H1 (cell line): ENCODE results near the gene STXBP6. TPM values are rescaled to one million over a fixed set of nuclear protein-coding genes. Genes with fewer than 3 reads are reported as not detected.

Experiments
- CTCF ChIA-PET: fragments of 300-600 bp; sonication (Branson Sonifier 250); formaldehyde crosslinking; loops from one replicate; lab custom pipeline; 2021; ENCODE audit not compliant: partially characterized antibody; lab: Charles Lee
- POLR2A ChIA-PET: fragments of 300-600 bp; sonication (Branson Sonifier 250); formaldehyde crosslinking; loops from one replicate; lab custom pipeline; 2021; ENCODE audit warnings: inconsistent platforms; ENCODE audit not compliant: partially characterized antibody; lab: Charles Lee
- DNase-seq, 2 experiments: peaks; one replicate each; pipeline versions ENCODE4 v3.0.0 to v3.0.0-alpha.2; 2010 to 2022; ENCODE audit warnings: low spot score in 2 of 2, low read depth in 1 of 2, mixed read lengths in 1 of 2
- FAIRE-seq: peaks from 2 replicates; lab custom pipeline; 2011; peaks lifted over from hg19 to GRCh38; lab: Jason Lieb, UNC
- H2AFZ ChIP-seq: 2 replicates; pipeline ENCODE4 v1.8.1; 2012; ENCODE audit warnings: low read length, inconsistent platforms
- H2AK5ac ChIP-seq: 2 replicates; pipeline ENCODE4 v1.6.1; 2013; ENCODE audit warnings: low read depth, low read length
- H2BK120ac ChIP-seq: replicated peaks from 2 replicates; pipeline ENCODE3; 2013; ENCODE audit warnings: low read depth, low read length, inconsistent platforms
- H2BK12ac ChIP-seq: 2 replicates; pipeline ENCODE4 v1.6.1; 2013; ENCODE audit warnings: low read depth, low read length
- H2BK15ac ChIP-seq: 2 replicates; pipeline ENCODE4 v1.6.1; 2013; ENCODE audit warnings: low read length
- H2BK20ac ChIP-seq: 2 replicates; pipeline ENCODE4 v1.6.1; 2013; ENCODE audit warnings: low read length
- H2BK5ac ChIP-seq: 2 replicates; pipeline ENCODE4 v1.6.1; 2013; ENCODE audit warnings: low read depth, low read length
- H3K14ac ChIP-seq: 2 replicates; pipeline ENCODE4 v1.6.1; 2013; ENCODE audit warnings: inconsistent platforms; ENCODE audit not compliant: insufficient read length
- H3K18ac ChIP-seq: 2 replicates; pipeline ENCODE4 v1.6.1; 2013; ENCODE audit warnings: low read length; ENCODE audit errors: extremely low read depth
- H3K23ac ChIP-seq: 2 replicates; pipeline ENCODE4 v1.6.1; 2013; ENCODE audit warnings: inconsistent platforms; ENCODE audit not compliant: insufficient read length
- H3K23me2 ChIP-seq: 2 replicates; pipeline ENCODE4 v1.6.1; 2013; ENCODE audit warnings: low read depth, low read length
- H3K27ac ChIP-seq: 2 replicates; pipeline ENCODE4 v1.6.1; 2011; ENCODE audit warnings: low read depth, low read length, inconsistent platforms
- H3K27me3 ChIP-seq, 4 experiments: replicated peaks in 1 of 4; 1 replicate in 1 of 4; 2 replicates in 3 of 4; pipeline versions ENCODE4 v1.6.1 to v1.8.1; 2011 to 2013; ENCODE audit warnings: low read length in 3 of 4, mild to moderate bottlenecking in 3 of 4, inconsistent platforms in 2 of 4, mixed read lengths in 2 of 4, moderate library complexity in 1 of 4; ENCODE audit not compliant: control insufficient read depth in 3 of 4, insufficient read depth in 3 of 4; ENCODE audit errors: extremely low read depth in 1 of 4
- H3K36me3 ChIP-seq, 4 experiments: 2 replicates each; pipeline versions ENCODE4 v1.6.1 to v1.8.1; 2011 to 2013; ENCODE audit warnings: mild to moderate bottlenecking in 4 of 4, low read length in 3 of 4, moderate library complexity in 2 of 4, control low read depth in 1 of 4, inconsistent platforms in 1 of 4; ENCODE audit not compliant: insufficient read depth in 4 of 4, control insufficient read depth in 2 of 4
- H3K4ac ChIP-seq: replicated peaks from 2 replicates; pipeline ENCODE3; 2013; ENCODE audit warnings: low read length, low read depth, mixed read lengths, inconsistent platforms; ENCODE audit not compliant: insufficient read length
- H3K4me1 ChIP-seq, 4 experiments: replicated peaks in 1 of 4; 1 replicate in 1 of 4; 2 replicates in 3 of 4; pipeline versions ENCODE4 v1.6.1 to v1.8.1; 2011 to 2013; ENCODE audit warnings: low read length in 3 of 4, inconsistent platforms in 2 of 4, mixed read lengths in 1 of 4; ENCODE audit not compliant: insufficient read depth in 4 of 4, control insufficient read depth in 3 of 4
- H3K4me2 ChIP-seq, 2 experiments: 2 replicates each; pipeline versions ENCODE4 v1.6.1 to v1.8.1; 2011 to 2013; ENCODE audit warnings: low read depth in 2 of 2, low read length in 2 of 2, control low read depth in 1 of 2, inconsistent platforms in 1 of 2, mild to moderate bottlenecking in 1 of 2; ENCODE audit not compliant: insufficient read depth in 1 of 2
- H3K4me3 ChIP-seq, 4 experiments: fragments of 200-600, 300-600 bp in 1 of 4; sonication (generic), shearing (Covaris generic), sonication (Bioruptor Twin) in 1 of 4; 2 replicates each; pipeline versions ENCODE4 v1.5.1 to v1.8.1; 2011 to 2016; ENCODE audit warnings: low read length in 4 of 4, low read depth in 3 of 4, control low read depth in 2 of 4, inconsistent platforms in 2 of 4, mild to moderate bottlenecking in 2 of 4, mixed read lengths in 1 of 4, moderate library complexity in 1 of 4; ENCODE audit not compliant: insufficient read depth in 2 of 4; ENCODE audit errors: extremely low read depth in 1 of 4
- H3K56ac ChIP-seq: replicated peaks from 2 replicates; pipeline ENCODE3; 2013; ENCODE audit warnings: low read depth, mild to moderate bottlenecking, mixed read lengths, low read length, inconsistent platforms; ENCODE audit not compliant: insufficient read length
- H3K79me1 ChIP-seq: 2 replicates; pipeline ENCODE4 v1.6.1; 2013; ENCODE audit warnings: low read depth, low read length, control low read depth
- H3K79me2 ChIP-seq, 2 experiments: 2 replicates each; pipeline versions ENCODE4 v1.6.1 to v1.8.1; 2012 to 2013; ENCODE audit warnings: low read length in 2 of 2, mild to moderate bottlenecking in 2 of 2, inconsistent platforms in 1 of 2; ENCODE audit not compliant: insufficient read depth in 2 of 2, control insufficient read depth in 1 of 2
- H3K9ac ChIP-seq, 4 experiments: replicated peaks in 1 of 4; 1 replicate in 1 of 4; 2 replicates in 3 of 4; pipeline versions ENCODE4 v1.6.1 to v1.8.1; 2011 to 2013; ENCODE audit warnings: low read depth in 3 of 4, low read length in 3 of 4, control low read depth in 2 of 4, mild to moderate bottlenecking in 2 of 4, moderate library complexity in 2 of 4, inconsistent platforms in 1 of 4; ENCODE audit errors: extremely low read depth in 1 of 4
- H3K9me3 ChIP-seq, 2 experiments: 2 replicates each; pipeline versions ENCODE4 v1.6.1 to v1.8.1; 2012 to 2013; ENCODE audit warnings: mild to moderate bottlenecking in 2 of 2, moderate library complexity in 2 of 2, control low read depth in 1 of 2, inconsistent platforms in 1 of 2, low read depth in 1 of 2, low read length in 1 of 2, mixed read lengths in 1 of 2; ENCODE audit not compliant: insufficient read depth in 2 of 2
- H4K20me1 ChIP-seq, 2 experiments: replicated peaks in 1 of 2; 2 replicates each; pipeline versions ENCODE3 to v1.8.1; 2011 to 2013; ENCODE audit warnings: inconsistent platforms in 2 of 2, low read length in 2 of 2, mild to moderate bottlenecking in 1 of 2; ENCODE audit not compliant: insufficient read depth in 2 of 2, control insufficient read depth in 1 of 2
- H4K5ac ChIP-seq: 2 replicates; pipeline ENCODE4 v1.6.1; 2013; ENCODE audit warnings: low read length, low read depth, mixed read lengths, inconsistent platforms; ENCODE audit not compliant: insufficient read length
- H4K8ac ChIP-seq: 2 replicates; pipeline ENCODE4 v1.8.0; 2013; ENCODE audit warnings: mild to moderate bottlenecking, moderate library complexity, low read length, inconsistent platforms; ENCODE audit not compliant: insufficient read depth; ENCODE audit errors: extremely low read depth
- H4K91ac ChIP-seq: replicated peaks from 2 replicates; pipeline ENCODE3; 2013; ENCODE audit warnings: low read length, mixed read lengths, inconsistent platforms; ENCODE audit not compliant: insufficient read length
- CHD2 ChIP-seq: IDR thresholded peaks from 2 replicates; pipeline ENCODE4 v1.6.1; 2012; ENCODE audit warnings: low read length, improper control_type of control experiment
- EGR1 ChIP-seq: IDR thresholded peaks from 2 replicates; pipeline ENCODE4 v1.6.1; 2011; ENCODE audit warnings: low read depth, low read length, borderline replicate concordance
- EP300 ChIP-seq, 2 experiments: IDR thresholded peaks; 1 replicate in 1 of 2; 2 replicates in 1 of 2; pipeline ENCODE4 v1.6.1; 2011 to 2012; ENCODE audit warnings: low read depth in 2 of 2, low read length in 2 of 2, mild to moderate bottlenecking in 2 of 2, borderline replicate concordance in 1 of 2, inconsistent platforms in 1 of 2, moderate library complexity in 1 of 2
- HDAC2 ChIP-seq, 2 experiments: fragments of 300-600 bp in 1 of 2; sonication (generic) in 1 of 2; IDR thresholded peaks; 2 replicates each; pipeline ENCODE4 v1.6.1; 2011 to 2012; ENCODE audit warnings: low read depth in 2 of 2, low read length in 2 of 2, mild to moderate bottlenecking in 2 of 2, moderate library complexity in 2 of 2, borderline replicate concordance in 1 of 2, inconsistent platforms in 1 of 2
- NRF1 ChIP-seq: IDR thresholded peaks from 2 replicates; pipeline ENCODE4 v1.6.1; 2011; ENCODE audit warnings: mild to moderate bottlenecking, low read depth, low read length, improper control_type of control experiment
- PHF8 ChIP-seq: fragments of 200-600 bp; sonication (generic); conservative IDR thresholded peaks from 2 replicates; pipeline ENCODE4 v1.7.1; 2012; ENCODE audit warnings: low read depth, mild to moderate bottlenecking, inconsistent platforms, low read length, moderate library complexity
- RBBP5 ChIP-seq: IDR thresholded peaks from 2 replicates; pipeline ENCODE4 v1.7.1; 2012; ENCODE audit warnings: low read depth, mild to moderate bottlenecking, inconsistent platforms, low read length, moderate library complexity, borderline replicate concordance
- RXRA ChIP-seq: IDR thresholded peaks from 2 replicates; pipeline ENCODE4 v1.6.1; 2011; ENCODE audit warnings: low read depth, mild to moderate bottlenecking, low read length, moderate library complexity; ENCODE audit not compliant: insufficient read depth
- SIX5 ChIP-seq: IDR thresholded peaks from 2 replicates; pipeline ENCODE4 v1.6.1; 2011; ENCODE audit warnings: mild to moderate bottlenecking, low read depth, low read length
- TEAD4 ChIP-seq: IDR thresholded peaks from 2 replicates; pipeline ENCODE4 v1.6.1; 2012; ENCODE audit warnings: low read depth, low read length, inconsistent platforms, mixed read lengths
- ZNF274 ChIP-seq: IDR thresholded peaks from 2 replicates; pipeline ENCODE4 v1.7.0; 2012; ENCODE audit warnings: low read length, borderline replicate concordance; ENCODE audit errors: extremely low read depth
- WGBS, 2 experiments: shearing (Covaris generic) in 1 of 2; methylation state at CpG; one replicate each; pipeline versions ENCODE4 v1.1.6 to v1.1.7; 2013 to 2015; ENCODE audit warnings: low lambda C conversion rate in 2 of 2, mixed read lengths in 2 of 2, inconsistent platforms in 1 of 2, low coverage in 1 of 2, missing lambda C conversion rate in 1 of 2; ENCODE audit not compliant: insufficient replicate concordance in 2 of 2, insufficient coverage in 1 of 2, insufficient read length in 1 of 2; ENCODE audit errors: extremely low coverage in 1 of 2, missing lambda C conversion rate in 1 of 2; 5-methylcytosine and 5-hydroxymethylcytosine counted together
- polyA plus RNA-seq, 7 experiments: library from polyadenylated mRNA; depleted of rRNA in 3 of 7; stranded (reverse) in 5 of 7; unstranded in 2 of 7; fragments of >200 nt in 5 of 7; fragments of 200-250 nt in 2 of 7; gene quantifications; 1 replicate in 5 of 7; 2 replicates in 1 of 7; 4 replicates in 1 of 7; pipeline versions ENCODE4 v1.2.1 to v1.2.3, GENCODE V29; 2011 to 2013; ENCODE audit warnings: missing spikeins in 2 of 7, mixed read lengths in 2 of 7
- total RNA-seq: library from RNA; stranded (reverse); fragmentation: NEBNext Ultra II Directional; extraction: Animal tissue kit (Norgen Biotek cat#: 25700); gene quantifications from 2 replicates; pipeline ENCODE4 v1.2.1, GENCODE V29; 2021
- TF ChIP-seq, protein P1 (sequence below): IDR thresholded peaks from 2 replicates; pipeline ENCODE4 v1.6.1; 2012; ENCODE audit warnings: inconsistent platforms
- TF ChIP-seq, protein P2 (sequence below): IDR thresholded peaks from 2 replicates; pipeline ENCODE4 v1.6.1; 2011; ENCODE audit warnings: low read depth, mild to moderate bottlenecking, low read length; ENCODE audit not compliant: insufficient read depth

The STXBP6 gene
- total and polyA plus RNA-seq, 2 of the 8 experiments (the other 6 are each of a cell fraction or from before 2014, with no cell fraction given), result 9.4 to 18.1 TPM

DNA sequence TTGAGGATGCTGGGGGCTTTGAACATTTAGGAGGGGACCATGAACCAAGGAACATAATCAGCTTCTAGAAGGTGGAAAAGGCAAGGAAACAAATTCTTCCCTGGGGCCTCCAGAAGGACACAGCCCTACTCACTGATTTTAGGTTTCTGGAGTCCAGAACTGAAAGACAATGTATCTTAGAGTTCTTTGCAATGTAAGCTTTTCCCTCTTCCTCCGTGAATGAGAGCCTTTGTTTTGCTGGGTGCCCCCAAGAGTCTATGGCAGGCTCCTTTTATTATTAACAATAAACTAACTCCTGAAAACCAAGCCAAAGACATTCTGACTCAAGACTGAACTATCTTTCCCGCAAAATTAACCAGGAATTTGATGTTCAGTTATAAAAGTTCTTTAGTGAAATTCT is 204.1 kb downstream of the STXBP6 start:
- H3K27ac ChIP-seq, result no peak overlapping the region
- FAIRE-seq (no peak), DNase-seq (no peak)
- no peak overlapping the region for H3K9ac ChIP-seq
- 85% methylated on average over 2 of the region's 2 CpGs; no CpG with 5 or more reads in 1 of the 2 experiments for WGBS, 2 experiments
- no peak overlapping the region for H4K5ac ChIP-seq
- H3K23ac ChIP-seq, result no peak overlapping the region
- no peak overlapping the region for H2BK20ac ChIP-seq
- H3K14ac ChIP-seq, result no peak overlapping the region
- H3K56ac ChIP-seq, result no peak overlapping the region
- no peaks in the 10 kb centered on the region for H3K27me3 ChIP-seq
- H3K4me1 ChIP-seq, result peaks cover 0 to 6% (median 1%) of the 10 kb centered on the region in 4 experiments; a peak in 4 of 7 replicates
- H4K20me1 ChIP-seq, result no peaks in the 10 kb centered on the region
- H3K36me3 ChIP-seq, result no peaks in the 10 kb centered on the region
- no peak overlapping the region for H3K4me2 ChIP-seq
- no peak overlapping the region for H3K4ac ChIP-seq
- H3K79me1 ChIP-seq, result no peaks in the 10 kb centered on the region
- H2BK5ac ChIP-seq, result no peak overlapping the region
- no peak overlapping the region for H3K18ac ChIP-seq
- no peak overlapping the region for H3K4me3 ChIP-seq
- no peak overlapping the region for H2BK12ac ChIP-seq
- no peaks in the 10 kb centered on the region for H3K23me2 ChIP-seq
- no peak overlapping the region for H2AFZ ChIP-seq
- ChIA-PET POLR2A (no interaction called here), CTCF (no interaction called here)
- H4K91ac ChIP-seq, result no peak overlapping the region
- no peaks in the 10 kb centered on the region for H3K79me2 ChIP-seq
- H2BK120ac ChIP-seq, result no peak overlapping the region
- H3K9me3 ChIP-seq, result no peaks in the 10 kb centered on the region
- H2AK5ac ChIP-seq, result no peak overlapping the region
- H4K8ac ChIP-seq, result no peak overlapping the region
- H2BK15ac ChIP-seq, result no peak overlapping the region
- TF ChIP-seq EP300 (IDR thresholded peaks at IDR 0.05; ENCODE audit: borderline replicate concordance in 1 of 2, low read depth in 2 of 2, low read length in 2 of 2) (no peak), PHF8 (no peak), ZNF274 (no peak), EGR1 (no peak), RBBP5 (no peak), RXRA (no peak), SIX5 (no peak), TEAD4 (no peak), NRF1 (no peak), CHD2 (no peak), HDAC2 (IDR thresholded peaks at IDR 0.05; ENCODE audit: borderline replicate concordance in 1 of 2, low read depth in 2 of 2, low read length in 2 of 2) (no peak)
- TF ChIP-seq, protein P1, sequence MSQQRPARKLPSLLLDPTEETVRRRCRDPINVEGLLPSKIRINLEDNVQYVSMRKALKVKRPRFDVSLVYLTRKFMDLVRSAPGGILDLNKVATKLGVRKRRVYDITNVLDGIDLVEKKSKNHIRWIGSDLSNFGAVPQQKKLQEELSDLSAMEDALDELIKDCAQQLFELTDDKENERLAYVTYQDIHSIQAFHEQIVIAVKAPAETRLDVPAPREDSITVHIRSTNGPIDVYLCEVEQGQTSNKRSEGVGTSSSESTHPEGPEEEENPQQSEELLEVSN, result no peak
- TF ChIP-seq, protein P2, sequence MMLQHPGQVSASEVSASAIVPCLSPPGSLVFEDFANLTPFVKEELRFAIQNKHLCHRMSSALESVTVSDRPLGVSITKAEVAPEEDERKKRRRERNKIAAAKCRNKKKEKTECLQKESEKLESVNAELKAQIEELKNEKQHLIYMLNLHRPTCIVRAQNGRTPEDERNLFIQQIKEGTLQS, result no peak
